ENCODE measurements around the gene PHOSPHO2.
A peak's percentile ranks its signal among the peaks of the same experiment; 100 is the strongest.

Gene PHOSPHO2, protein sequence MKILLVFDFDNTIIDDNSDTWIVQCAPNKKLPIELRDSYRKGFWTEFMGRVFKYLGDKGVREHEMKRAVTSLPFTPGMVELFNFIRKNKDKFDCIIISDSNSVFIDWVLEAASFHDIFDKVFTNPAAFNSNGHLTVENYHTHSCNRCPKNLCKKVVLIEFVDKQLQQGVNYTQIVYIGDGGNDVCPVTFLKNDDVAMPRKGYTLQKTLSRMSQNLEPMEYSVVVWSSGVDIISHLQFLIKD

DNA sequence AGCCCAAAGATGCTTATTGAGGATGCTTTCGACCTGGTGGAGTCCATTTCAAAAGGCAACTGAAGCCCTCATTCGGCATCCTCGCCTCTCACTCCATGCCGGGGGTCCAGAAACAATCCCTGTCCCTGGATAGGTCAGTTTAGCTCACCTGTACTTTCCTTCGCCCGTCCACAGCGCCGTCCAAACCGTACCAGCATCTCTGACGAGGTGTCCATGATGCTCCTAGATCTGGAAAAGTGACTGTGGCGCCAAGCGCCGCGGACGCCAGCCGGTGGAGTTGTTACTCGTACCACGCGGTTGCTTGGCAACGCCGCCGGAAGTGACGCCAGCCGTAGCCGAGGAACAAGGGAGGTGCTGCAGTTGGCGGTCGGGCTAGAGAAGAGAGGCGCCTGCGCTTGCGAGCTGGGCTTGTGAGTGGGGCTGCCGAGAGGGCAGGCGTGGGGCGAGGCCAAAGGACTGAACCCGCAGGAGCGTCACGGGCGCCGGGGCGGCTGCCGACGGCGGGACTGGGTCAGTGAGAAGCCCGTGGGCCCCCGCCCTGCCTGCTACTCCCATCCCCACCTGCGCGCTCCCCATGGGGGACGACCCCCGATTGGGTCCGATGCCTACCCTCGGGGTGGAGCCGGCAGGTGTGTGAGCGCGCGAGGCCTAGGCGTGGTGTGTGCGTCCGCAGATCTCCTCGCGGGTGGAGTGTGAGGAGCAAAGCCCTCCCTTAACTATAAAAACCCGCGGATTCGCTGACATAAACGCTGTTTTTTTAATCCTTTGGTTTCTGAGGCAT is at the start of gene PHOSPHO2, which contains the start of gene CFAP210:
TSS of gene PHOSPHO2 (plus strand) at position 357 of the 781 bp plus-strand sequence. CDS start 6,503 bp downstream, outside the sequence.
TSS of gene CFAP210 (minus strand) at position 293 of the 781 bp plus-strand sequence. CDS start at position 215, 78 bp downstream.
- Histone ChIP-seq H3K27me3 (ENCODE audit: control insufficient read depth in 1 of 2, insufficient read depth in 2 of 2, low read length in 2 of 2) (no peaks in the 10 kb centered on the region), H3K9me3 (ENCODE audit: control insufficient read depth in 2 of 2, low read length in 2 of 2) (no peaks in the 10 kb centered on the region), H3K4me3 (ENCODE audit: low read length in 2 of 2) (peak within 1 kb of the TSS; percentile 74 to 90), H3K9ac (ENCODE audit: low read length in 2 of 2) (peak within 1 kb of the TSS; percentile 90 to 93), H3K27ac (ENCODE audit: low read length) (peak within 1 kb of the TSS; percentile 64), H3K4me1 (ENCODE audit: control insufficient read depth, insufficient read depth, low read length) (peaks cover 5% of the 10 kb centered on the region), H3K36me3 (ENCODE audit: control insufficient read depth in 2 of 2, insufficient read depth in 2 of 2, low read length in 2 of 2) (peaks cover 3% of the 10 kb centered on the region in 2 donors)

DNA sequence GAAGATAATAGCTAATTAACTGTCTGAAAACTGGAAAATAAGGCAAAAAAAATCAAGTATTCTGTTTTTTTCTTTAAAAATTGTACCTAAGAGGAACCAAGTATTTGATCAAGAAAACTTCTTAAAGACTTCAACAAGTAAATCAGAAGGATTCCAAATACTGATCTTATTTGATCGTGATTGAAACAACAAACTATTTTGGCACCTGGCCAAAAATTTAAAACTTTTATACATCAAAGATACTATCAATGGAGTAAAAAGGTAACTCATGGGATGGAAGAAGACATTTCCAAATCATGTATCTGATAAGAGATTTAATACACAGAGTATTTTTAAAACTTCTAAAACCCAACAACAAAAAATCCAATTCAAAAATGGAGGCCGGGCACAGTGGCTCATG is 46.8 kb upstream of the PHOSPHO2 start:
- H3K4me1 ChIP-seq (ENCODE audit: control insufficient read depth, insufficient read depth, low read length): no peaks in the 10 kb centered on the region
- no peaks in the 10 kb centered on the region for H3K27me3 ChIP-seq (ENCODE audit: control insufficient read depth in 1 of 2, insufficient read depth in 2 of 2, low read length in 2 of 2)
- H3K9me3 ChIP-seq (ENCODE audit: control insufficient read depth in 2 of 2, low read length in 2 of 2): no peaks in the 10 kb centered on the region
- H3K27ac ChIP-seq (ENCODE audit: low read length): no peak overlapping the region
- no peak overlapping the region for H3K4me3 ChIP-seq (ENCODE audit: low read length in 2 of 2)
- H3K9ac ChIP-seq (ENCODE audit: low read length in 2 of 2): no peak overlapping the region
- no peaks in the 10 kb centered on the region for H3K36me3 ChIP-seq (ENCODE audit: control insufficient read depth in 2 of 2, insufficient read depth in 2 of 2, low read length in 2 of 2)

DNA sequence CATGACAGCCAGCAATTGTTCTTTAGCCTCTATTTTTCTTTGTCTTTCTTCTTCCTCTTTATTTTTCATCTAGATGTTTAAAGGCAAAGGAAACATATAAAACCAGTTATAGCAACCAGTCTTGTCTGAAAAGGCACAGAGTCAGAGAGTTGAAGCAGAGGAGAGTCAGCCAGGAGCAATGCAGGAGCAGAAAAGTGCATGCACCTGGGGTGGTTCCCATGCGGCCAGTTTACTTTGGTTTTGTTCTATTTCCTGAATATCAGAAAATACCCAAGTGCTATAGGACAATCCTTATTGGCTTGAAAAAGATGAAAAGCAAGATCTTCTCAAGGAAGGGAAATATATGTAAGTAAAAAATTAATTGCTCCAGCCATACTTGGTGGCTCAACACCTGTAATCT is 45.0 kb upstream of the PHOSPHO2 start:
- no peaks in the 10 kb centered on the region for H3K4me1 ChIP-seq (ENCODE audit: control insufficient read depth, insufficient read depth, low read length)
- peaks cover 0 to 4% of the 10 kb centered on the region in 2 donors for H3K27me3 ChIP-seq (ENCODE audit: control insufficient read depth in 1 of 2, insufficient read depth in 2 of 2, low read length in 2 of 2)
- no peaks in the 10 kb centered on the region for H3K9me3 ChIP-seq (ENCODE audit: control insufficient read depth in 2 of 2, low read length in 2 of 2)
- no peak overlapping the region for H3K9ac ChIP-seq (ENCODE audit: low read length in 2 of 2)
- H3K36me3 ChIP-seq (ENCODE audit: control insufficient read depth in 2 of 2, insufficient read depth in 2 of 2, low read length in 2 of 2): no peaks in the 10 kb centered on the region
- no peak overlapping the region for H3K27ac ChIP-seq (ENCODE audit: low read length)
- H3K4me3 ChIP-seq (ENCODE audit: low read length in 2 of 2): no peak overlapping the region

DNA sequence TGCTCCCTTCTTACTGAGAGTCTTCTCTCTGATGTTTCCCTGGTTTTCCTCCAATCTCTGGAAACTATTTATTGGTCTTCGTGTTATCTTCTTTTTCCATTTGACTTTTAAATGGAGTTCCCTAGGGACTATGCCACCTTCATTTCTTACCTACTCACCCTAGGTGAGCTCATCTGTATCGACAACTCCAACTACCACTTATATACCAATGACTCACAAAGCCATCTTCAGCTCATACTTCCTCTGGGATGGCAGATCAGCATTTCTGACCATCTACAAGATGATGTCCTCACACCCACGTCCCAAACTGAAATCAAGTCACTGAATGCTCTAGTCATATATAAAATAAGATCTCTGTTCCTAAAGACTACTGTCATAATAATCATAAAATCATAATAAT is 40.6 kb upstream of the PHOSPHO2 start:
- no peak overlapping the region for H3K4me3 ChIP-seq (ENCODE audit: low read length in 2 of 2)
- H3K27me3 ChIP-seq (ENCODE audit: control insufficient read depth in 1 of 2, insufficient read depth in 2 of 2, low read length in 2 of 2): peaks cover 0 to 4% of the 10 kb centered on the region in 2 donors
- no peaks in the 10 kb centered on the region for H3K9me3 ChIP-seq (ENCODE audit: control insufficient read depth in 2 of 2, low read length in 2 of 2)
- H3K36me3 ChIP-seq (ENCODE audit: control insufficient read depth in 2 of 2, insufficient read depth in 2 of 2, low read length in 2 of 2): no peaks in the 10 kb centered on the region
- no peak overlapping the region for H3K27ac ChIP-seq (ENCODE audit: low read length)
- H3K4me1 ChIP-seq (ENCODE audit: control insufficient read depth, insufficient read depth, low read length): no peaks in the 10 kb centered on the region
- H3K9ac ChIP-seq (ENCODE audit: low read length in 2 of 2): no peak overlapping the region

DNA sequence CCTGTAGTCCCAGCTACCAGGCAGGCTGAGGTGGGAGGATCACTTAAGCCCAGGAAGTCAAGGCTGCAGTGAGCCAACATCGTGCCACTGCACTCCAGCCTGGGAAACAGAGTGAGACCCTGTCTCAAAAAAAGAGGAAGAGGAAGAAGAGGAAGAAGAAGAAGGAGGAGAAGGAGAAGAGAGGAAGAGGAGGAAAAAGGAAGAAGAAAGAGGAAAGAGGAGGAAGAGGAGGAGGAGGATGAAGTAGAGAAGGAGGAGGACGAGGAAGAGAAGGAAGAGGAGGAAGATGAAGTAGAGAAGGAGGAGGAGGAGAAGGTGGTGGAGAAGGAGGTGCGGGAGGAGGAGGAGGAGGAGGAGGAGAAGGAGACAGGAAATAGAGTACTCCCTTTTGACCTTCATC is 38.1 kb upstream of the PHOSPHO2 start:
- Histone ChIP-seq H3K9ac (ENCODE audit: low read length in 2 of 2) (no peak overlapping the region), H3K27me3 (ENCODE audit: control insufficient read depth in 1 of 2, insufficient read depth in 2 of 2, low read length in 2 of 2) (peaks cover 0 to 4% of the 10 kb centered on the region in 2 donors), H3K9me3 (ENCODE audit: control insufficient read depth in 2 of 2, low read length in 2 of 2) (no peaks in the 10 kb centered on the region), H3K36me3 (ENCODE audit: control insufficient read depth in 2 of 2, insufficient read depth in 2 of 2, low read length in 2 of 2) (no peaks in the 10 kb centered on the region), H3K4me3 (ENCODE audit: low read length in 2 of 2) (no peak overlapping the region), H3K4me1 (ENCODE audit: control insufficient read depth, insufficient read depth, low read length) (no peaks in the 10 kb centered on the region), H3K27ac (ENCODE audit: low read length) (no peak overlapping the region)

DNA sequence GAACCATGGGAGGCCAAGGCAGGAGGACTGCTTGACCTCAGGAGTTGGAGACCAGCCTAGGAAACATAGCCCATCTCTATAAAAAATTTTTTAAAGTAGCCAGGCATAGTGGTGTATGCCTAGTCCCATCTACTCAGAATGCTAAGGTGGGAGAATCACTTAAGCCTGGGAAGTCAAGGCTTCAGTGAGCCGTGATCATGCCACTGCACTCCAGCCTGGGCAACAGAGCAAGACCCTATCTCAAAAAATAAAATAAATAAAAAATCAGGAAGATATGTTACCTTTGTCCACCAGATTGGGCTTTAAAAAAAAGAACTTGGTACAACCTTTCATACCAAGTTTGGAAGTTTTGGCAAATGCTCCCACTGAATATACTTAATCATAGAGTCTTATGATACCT is 35.4 kb upstream of the PHOSPHO2 start:
- Histone ChIP-seq H3K36me3 (ENCODE audit: control insufficient read depth in 2 of 2, insufficient read depth in 2 of 2, low read length in 2 of 2) (no peaks in the 10 kb centered on the region), H3K4me1 (ENCODE audit: control insufficient read depth, insufficient read depth, low read length) (no peaks in the 10 kb centered on the region), H3K4me3 (ENCODE audit: low read length in 2 of 2) (no peak overlapping the region), H3K27ac (ENCODE audit: low read length) (no peak overlapping the region), H3K27me3 (ENCODE audit: control insufficient read depth in 1 of 2, insufficient read depth in 2 of 2, low read length in 2 of 2) (no peaks in the 10 kb centered on the region), H3K9ac (ENCODE audit: low read length in 2 of 2) (no peak overlapping the region), H3K9me3 (ENCODE audit: control insufficient read depth in 2 of 2, low read length in 2 of 2) (no peaks in the 10 kb centered on the region)

DNA sequence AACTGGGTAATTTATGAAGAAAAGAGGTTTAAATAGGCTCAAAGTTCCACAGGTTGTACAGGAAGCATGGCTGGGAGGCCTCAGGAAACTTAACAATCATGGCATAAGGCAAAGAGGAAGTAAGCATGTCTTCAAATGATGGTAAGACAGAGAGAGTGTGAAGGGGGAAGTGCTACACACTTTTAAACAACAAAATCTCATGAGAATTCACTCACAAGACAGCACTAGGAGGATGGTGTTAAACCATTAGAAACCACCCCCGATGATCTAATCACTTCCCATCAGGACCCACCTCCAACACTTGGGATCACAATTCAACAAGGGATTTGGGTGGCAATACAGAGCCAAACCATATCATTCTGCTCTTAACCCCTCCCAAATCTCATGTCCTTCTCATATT is 34.9 kb upstream of the PHOSPHO2 start:
- H3K4me1 ChIP-seq (ENCODE audit: control insufficient read depth, insufficient read depth, low read length): no peaks in the 10 kb centered on the region
- H3K4me3 ChIP-seq (ENCODE audit: low read length in 2 of 2): no peak overlapping the region
- no peaks in the 10 kb centered on the region for H3K36me3 ChIP-seq (ENCODE audit: control insufficient read depth in 2 of 2, insufficient read depth in 2 of 2, low read length in 2 of 2)
- H3K9me3 ChIP-seq (ENCODE audit: control insufficient read depth in 2 of 2, low read length in 2 of 2): no peaks in the 10 kb centered on the region
- H3K9ac ChIP-seq (ENCODE audit: low read length in 2 of 2): no peak overlapping the region
- no peak overlapping the region for H3K27ac ChIP-seq (ENCODE audit: low read length)
- H3K27me3 ChIP-seq (ENCODE audit: control insufficient read depth in 1 of 2, insufficient read depth in 2 of 2, low read length in 2 of 2): no peaks in the 10 kb centered on the region

DNA sequence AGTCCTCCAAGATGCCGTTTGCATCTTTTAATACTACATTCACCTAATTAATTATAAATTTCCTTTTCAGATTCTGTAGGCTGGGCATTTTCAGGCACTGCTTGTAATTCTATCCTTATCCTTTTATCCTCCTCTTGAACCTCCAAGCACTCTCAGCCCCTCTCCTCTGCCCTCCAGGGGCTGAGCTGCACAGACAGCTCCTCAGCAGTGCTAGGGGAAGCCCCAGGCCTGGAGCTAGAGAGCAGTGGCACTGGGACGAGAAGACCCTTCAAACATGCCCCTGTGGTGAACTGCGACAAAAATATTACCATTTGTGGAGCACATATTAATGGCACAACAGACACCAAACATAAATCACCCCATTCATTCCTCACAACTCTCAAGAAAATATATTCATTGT is 33.0 kb upstream of the PHOSPHO2 start:
- Histone ChIP-seq H3K27me3 (ENCODE audit: control insufficient read depth in 1 of 2, insufficient read depth in 2 of 2, low read length in 2 of 2) (no peaks in the 10 kb centered on the region), H3K27ac (ENCODE audit: low read length) (no peak overlapping the region), H3K36me3 (ENCODE audit: control insufficient read depth in 2 of 2, insufficient read depth in 2 of 2, low read length in 2 of 2) (no peaks in the 10 kb centered on the region), H3K9me3 (ENCODE audit: control insufficient read depth in 2 of 2, low read length in 2 of 2) (no peaks in the 10 kb centered on the region), H3K9ac (ENCODE audit: low read length in 2 of 2) (no peak overlapping the region), H3K4me1 (ENCODE audit: control insufficient read depth, insufficient read depth, low read length) (no peaks in the 10 kb centered on the region), H3K4me3 (ENCODE audit: low read length in 2 of 2) (no peak overlapping the region)

DNA sequence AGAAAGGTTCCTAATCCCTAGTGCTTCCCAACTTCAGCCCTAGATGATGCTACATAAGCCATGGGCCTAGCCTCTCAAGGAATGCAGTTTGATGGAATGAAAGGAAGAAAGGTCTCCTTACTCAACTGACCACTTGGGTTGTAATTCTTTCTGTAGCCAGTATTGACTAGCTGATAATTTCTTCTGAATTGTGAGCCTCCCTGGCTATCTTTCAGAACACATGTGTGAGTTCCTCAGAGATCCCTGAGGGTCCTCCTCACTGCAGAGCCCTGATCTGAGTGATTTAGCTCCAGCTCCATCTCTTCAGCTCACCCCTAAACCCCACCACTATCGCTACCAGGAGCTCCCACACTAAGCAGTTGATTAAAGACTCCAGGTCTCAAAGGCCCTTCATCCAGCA is 31.5 kb upstream of the PHOSPHO2 start:
- Histone ChIP-seq H3K4me1 (ENCODE audit: control insufficient read depth, insufficient read depth, low read length) (no peaks in the 10 kb centered on the region), H3K4me3 (ENCODE audit: low read length in 2 of 2) (no peak overlapping the region), H3K27me3 (ENCODE audit: control insufficient read depth in 1 of 2, insufficient read depth in 2 of 2, low read length in 2 of 2) (no peaks in the 10 kb centered on the region), H3K9ac (ENCODE audit: low read length in 2 of 2) (no peak overlapping the region), H3K9me3 (ENCODE audit: control insufficient read depth in 2 of 2, low read length in 2 of 2) (no peaks in the 10 kb centered on the region), H3K27ac (ENCODE audit: low read length) (no peak overlapping the region), H3K36me3 (ENCODE audit: control insufficient read depth in 2 of 2, insufficient read depth in 2 of 2, low read length in 2 of 2) (no peaks in the 10 kb centered on the region)

DNA sequence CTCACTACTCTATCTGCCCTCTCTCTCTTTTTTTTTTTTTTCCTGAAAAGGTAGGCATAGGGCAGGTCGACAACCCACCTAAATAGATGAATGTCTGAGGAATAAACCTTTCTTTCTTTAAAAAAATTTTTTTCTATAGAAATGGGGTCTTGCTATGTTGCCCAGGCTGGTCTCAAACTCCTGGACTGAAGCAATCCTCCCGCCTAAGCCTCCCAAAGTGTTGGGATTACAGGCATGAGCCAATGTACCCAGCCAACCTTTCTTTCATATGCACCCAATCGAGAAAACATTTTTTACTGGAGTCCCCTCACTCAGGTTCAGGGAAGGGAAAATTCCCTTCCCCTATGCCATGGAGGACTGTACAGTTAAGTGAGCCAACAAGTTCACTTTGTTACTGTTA is 31.0 kb upstream of the PHOSPHO2 start:
- Histone ChIP-seq H3K9ac (ENCODE audit: low read length in 2 of 2) (no peak overlapping the region), H3K27me3 (ENCODE audit: control insufficient read depth in 1 of 2, insufficient read depth in 2 of 2, low read length in 2 of 2) (no peaks in the 10 kb centered on the region), H3K9me3 (ENCODE audit: control insufficient read depth in 2 of 2, low read length in 2 of 2) (no peaks in the 10 kb centered on the region), H3K4me3 (ENCODE audit: low read length in 2 of 2) (no peak overlapping the region), H3K27ac (ENCODE audit: low read length) (no peak overlapping the region), H3K36me3 (ENCODE audit: control insufficient read depth in 2 of 2, insufficient read depth in 2 of 2, low read length in 2 of 2) (no peaks in the 10 kb centered on the region), H3K4me1 (ENCODE audit: control insufficient read depth, insufficient read depth, low read length) (no peaks in the 10 kb centered on the region)

DNA sequence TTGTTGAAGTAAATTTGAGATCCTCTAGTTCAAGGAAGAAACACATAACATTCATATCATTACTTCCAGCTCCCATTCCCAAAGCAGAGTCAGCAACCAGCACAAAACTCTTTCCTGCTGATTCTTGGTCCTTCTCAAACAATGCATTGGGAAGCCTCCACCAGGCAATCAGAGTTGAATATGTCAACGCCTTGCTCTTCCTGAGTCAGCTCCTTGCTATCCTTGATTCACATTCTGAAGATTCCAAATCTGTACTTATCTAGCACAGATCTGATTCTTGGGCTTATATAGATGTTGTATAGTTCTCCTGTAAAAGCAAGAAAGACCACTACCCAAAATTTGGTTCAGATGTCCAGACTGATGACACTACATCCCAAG is 29.7 kb upstream of the PHOSPHO2 start:
- Histone ChIP-seq H3K9me3 (ENCODE audit: control insufficient read depth in 2 of 2, low read length in 2 of 2) (no peaks in the 10 kb centered on the region), H3K4me3 (ENCODE audit: low read length in 2 of 2) (no peak overlapping the region), H3K9ac (ENCODE audit: low read length in 2 of 2) (no peak overlapping the region), H3K36me3 (ENCODE audit: control insufficient read depth in 2 of 2, insufficient read depth in 2 of 2, low read length in 2 of 2) (no peaks in the 10 kb centered on the region), H3K4me1 (ENCODE audit: control insufficient read depth, insufficient read depth, low read length) (no peaks in the 10 kb centered on the region), H3K27ac (ENCODE audit: low read length) (no peak overlapping the region), H3K27me3 (ENCODE audit: control insufficient read depth in 1 of 2, insufficient read depth in 2 of 2, low read length in 2 of 2) (no peaks in the 10 kb centered on the region)

Measured in stomach smooth muscle (tissue), 2 donors.